Measurements from ENCODE around the gene RNU7-1. TPM values are rescaled to one million over a fixed set of nuclear protein-coding genes. Genes with fewer than 3 reads are reported as not detected.

Gene RNU7-1
- total and polyA plus RNA-seq, 2 of the 4 experiments (the other 2 are of a cell fraction), result not detected

- Histone ChIP-seq H3K18ac (ENCODE audit: low read depth, low read length) (no peak overlapping the region), H3K23ac (ENCODE audit: low read depth, low read length) (peak overlapping the region; percentile 68; the same call in 1 of the 2 replicates), H2AFZ (replicated peaks; ENCODE audit: low read length, poor library complexity) (peak overlapping the region; percentile 83), H3K9me1 (ENCODE audit: insufficient read depth, low read length) (peaks cover 8% of the 10 kb centered on the region; the same call in 1 of the 2 replicates), H3K9ac (ENCODE audit: low read depth, low read length) (no peak overlapping the region), H3K14ac (replicated peaks; ENCODE audit: low read depth, low read length) (0 out of 2 replicates have a peak overlapping the region, but pooled peaks have one; percentile 67), H2BK20ac (ENCODE audit: low read depth, low read length) (no peak overlapping the region), H3K27ac (ENCODE audit: insufficient read depth, low read length) (no peak overlapping the region), H3K9me3 (ENCODE audit: control insufficient read depth, insufficient read depth, low read length) (no peaks in the 10 kb centered on the region), H3K4me2 (ENCODE audit: low read depth, low read length) (no peak overlapping the region), H2BK120ac (ENCODE audit: low read depth, low read length) (no peak overlapping the region; the same call in 1 of the 2 replicates), H2BK15ac (ENCODE audit: low read depth, low read length) (no peak overlapping the region), H3K4me3 (ENCODE audit: insufficient read depth, low read depth, low read length) (no peak overlapping the region), H3K27me3 (ENCODE audit: control insufficient read depth, insufficient read depth, low read length) (no peaks in the 10 kb centered on the region), H2AK9ac (replicated peaks; ENCODE audit: low read depth, low read length, poor library complexity) (peak overlapping the region; percentile 86), H4K8ac (ENCODE audit: low read depth in 2 of 2, low read length in 2 of 2) (peak overlapping the region in 1 of 2 experiments; percentile 53; a peak in 1 of 4 replicates), H4K91ac (ENCODE audit: insufficient read depth, low read depth, low read length) (peak overlapping the region; percentile 32; the same call in 1 of the 2 replicates), H4K5ac (ENCODE audit: low read depth, low read length) (no peak overlapping the region), H3K36me3 (ENCODE audit: control insufficient read depth, insufficient read depth, low read length) (peaks cover 44% of the 10 kb centered on the region), H3K4me1 (ENCODE audit: control insufficient read depth, insufficient read depth, low read length) (peaks cover 23% of the 10 kb centered on the region), H3K56ac (ENCODE audit: extremely low read depth, insufficient read depth, low read length) (no peak overlapping the region), H3K4ac (ENCODE audit: low read depth, low read length) (peak overlapping the region; percentile 39), H2BK5ac (ENCODE audit: low read depth, low read length, poor library complexity, severe bottlenecking) (no peak overlapping the region), H2AK5ac (ENCODE audit: low read depth, low read length) (peak overlapping the region; percentile 64; the same call in 1 of the 2 replicates), H4K20me1 (ENCODE audit: insufficient read depth, low read length) (0 out of 2 replicates have a peak, but pooled peaks cover 6% of the 10 kb centered on the region), H3K79me1 (ENCODE audit: low read depth in 1 of 2, low read length in 2 of 2) (peaks cover 37 to 41% of the 10 kb centered on the region in 2 experiments)
- ATAC-seq (ENCODE audit: low read depth) (no peak), DNase-seq (peak; percentile 65)
- dilution Hi-C loops (cut with HindIII; ENCODE audit: low sequenced_read_pairs, unreplicated experiment), result no loop called here
- ChIA-PET CTCF (no interaction called here), POLR2A (ENCODE audit: unreplicated experiment) (no interaction called here)
- 50 to 100% methylated on average over 1 to 2 of the region's 14 CpGs for WGBS, 2 experiments (ENCODE audit: extremely low coverage in 2 of 2, insufficient read length in 1 of 2)
- intact Hi-C loops (cut with micrococcal nuclease), result no loop called here
- in situ Hi-C loops (cut with MboI; ENCODE audit: low sequenced_read_pairs), result no loop called here
- BruUV-seq (replicated peaks), result no TSS peak
- TF ChIP-seq RFX5 (IDR thresholded peaks at IDR 0.05; ENCODE audit: low read depth, low read length) (no peak), MAZ (IDR thresholded peaks at IDR 0.05; ENCODE audit: borderline replicate concordance, low read depth, low read length) (no peak), RCOR1 (IDR thresholded peaks at IDR 0.05; ENCODE audit: insufficient replicate concordance, low read length) (no peak), RAD21 (IDR thresholded peaks at IDR 0.05; ENCODE audit: low read length) (no peak), MAFK (IDR thresholded peaks at IDR 0.05; ENCODE audit: low read depth, low read length) (no peak)
- TF ChIP-seq, protein P1, sequence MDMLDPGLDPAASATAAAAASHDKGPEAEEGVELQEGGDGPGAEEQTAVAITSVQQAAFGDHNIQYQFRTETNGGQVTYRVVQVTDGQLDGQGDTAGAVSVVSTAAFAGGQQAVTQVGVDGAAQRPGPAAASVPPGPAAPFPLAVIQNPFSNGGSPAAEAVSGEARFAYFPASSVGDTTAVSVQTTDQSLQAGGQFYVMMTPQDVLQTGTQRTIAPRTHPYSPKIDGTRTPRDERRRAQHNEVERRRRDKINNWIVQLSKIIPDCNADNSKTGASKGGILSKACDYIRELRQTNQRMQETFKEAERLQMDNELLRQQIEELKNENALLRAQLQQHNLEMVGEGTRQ (IDR thresholded peaks at IDR 0.05; ENCODE audit: low read depth, low read length), result no peak
These were observed 26.0 kb upstream of the RNU7-1 start for GRCh38 chr12:6917491-6918231.

Measured in IMR-90 (cell line).